Measurements from ENCODE around the gene CDK5. TPM values are rescaled to one million over a fixed set of nuclear protein-coding genes. Genes with fewer than 3 reads are reported as not detected.
A peak's percentile ranks its signal among the peaks of the same experiment; 100 is the strongest.

CDK5 gene
- total and polyA plus RNA-seq, 9 of the 15 experiments (the other 6 are each of a cell fraction or from before 2014, with no cell fraction given): 3.2 to 38.0 (median 27.5) TPM

- peak in 1 of 2 experiments; percentile 14 for TF ChIP-seq AFF1 (IDR thresholded peaks at IDR 0.05; ENCODE audit: low read depth in 1 of 2, partially characterized antibody in 2 of 2)
- TF ChIP-seq ID3 (CRISPR knock-in tag; IDR thresholded peaks at IDR 0.05): 0 out of 2 replicates have a peak, but pooled peaks have one; percentile 24
- TF ChIP-seq ID3 (tag; IDR thresholded peaks at IDR 0.05): no peak
- TF ChIP-seq ZNF146 (CRISPR knock-in tag; IDR thresholded peaks at IDR 0.05; ENCODE audit: unreplicated experiment): no peak
- 0 out of 2 replicates have a peak, but pooled peaks have one; percentile 35 for TF ChIP-seq THAP7 (CRISPR knock-in tag; IDR thresholded peaks at IDR 0.05)
- TF ChIP-seq ZNF444 (CRISPR knock-in tag; IDR thresholded peaks at IDR 0.05): no peak
- TF ChIP-seq KAT7 (CRISPR knock-in tag; IDR thresholded peaks at IDR 0.05; ENCODE audit: borderline replicate concordance): peak; percentile 24; the same call in 1 of the 2 replicates
- peak; percentile 37 for TF ChIP-seq FOXP1 (CRISPR knock-in tag; IDR thresholded peaks at IDR 0.05)
- peak; percentile 39; the same call in 1 of the 2 replicates for TF ChIP-seq PHF8 (IDR thresholded peaks at IDR 0.05; ENCODE audit: borderline replicate concordance, low read length)
- peak; percentile 94 to 97 for TF ChIP-seq UBTF (IDR thresholded peaks at IDR 0.05; ENCODE audit: borderline replicate concordance in 1 of 2, low read depth in 2 of 2, low read length in 2 of 2)
- peak; percentile 66 for TF ChIP-seq ETS2 (tag; IDR thresholded peaks at IDR 0.05; ENCODE audit: borderline replicate concordance, poor library complexity, severe bottlenecking)
- TF ChIP-seq CREB3L1 (IDR thresholded peaks at IDR 0.05; ENCODE audit: borderline replicate concordance, low read depth): peak; percentile 64; the same call in 1 of the 2 replicates
- no peak for TF ChIP-seq GABPA (tag; conservative IDR thresholded peaks at IDR 0.05; ENCODE audit: low read depth)
- 0 out of 2 replicates have a peak, but pooled peaks have one; percentile 58 for TF ChIP-seq SAFB (IDR thresholded peaks at IDR 0.05; ENCODE audit: borderline replicate concordance, low read depth, low read length)
- 0 out of 2 replicates have a peak, but pooled peaks have one; percentile 74 for TF ChIP-seq RBM34 (IDR thresholded peaks at IDR 0.05; ENCODE audit: borderline replicate concordance, insufficient read depth, low read length)
These were observed 23.7 kb upstream of the CDK5 start (continued) for GRCh38 chr7:151081170-151082101.

Data from K562 (cell line).